HG03045 (cell line): ENCODE data around the gene PTPRT.
"Not testable (repeated sequence)": the region's sequence is repeated elsewhere in the genome, so short reads cannot be mapped to it uniquely, and the experiment has no call there.

Experiments
- ATAC-seq: cut with Tn5 transposase; IDR thresholded peaks from one replicate; pipeline ENCODE4 v1.9.1; 2021; ENCODE audit warnings: mild to moderate bottlenecking, moderate library complexity; ENCODE audit not compliant: unreplicated experiment

The PTPRT gene

GRCh38 chr20:42920776-42921175 lies 268.9 kb downstream of the PTPRT start:
- ATAC-seq, result no peak

- no peak for ATAC-seq
Measured at GRCh38 chr20:42919316-42919715, 270.4 kb downstream of the PTPRT start.

- no peak for ATAC-seq
Measured at GRCh38 chr20:42915081-42915480, 274.6 kb downstream of the PTPRT start.

GRCh38 chr20:42914302-42914701 lies 275.4 kb downstream of the PTPRT start:
- ATAC-seq, result no peak

DNA sequence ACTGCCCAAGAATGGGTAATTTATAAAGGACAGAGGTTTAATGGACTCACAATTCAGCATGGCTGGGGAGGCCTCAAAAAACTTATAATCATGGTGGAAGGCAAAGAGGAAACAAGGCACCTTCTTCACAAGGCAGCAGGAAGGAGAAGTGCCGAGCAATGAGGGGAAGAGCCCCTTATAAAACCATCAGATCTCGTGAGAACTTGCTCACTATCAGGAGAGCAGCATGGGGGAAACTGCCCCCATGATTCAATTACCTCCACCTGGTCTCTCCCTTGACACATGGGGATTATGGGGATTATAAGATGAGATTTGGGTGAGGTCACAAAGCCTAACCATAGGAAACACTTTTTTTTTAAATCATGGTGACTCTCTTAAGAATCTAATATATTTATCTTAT lies 278.9 kb downstream of the PTPRT start:
- ATAC-seq, result not testable (repeated sequence)

DNA sequence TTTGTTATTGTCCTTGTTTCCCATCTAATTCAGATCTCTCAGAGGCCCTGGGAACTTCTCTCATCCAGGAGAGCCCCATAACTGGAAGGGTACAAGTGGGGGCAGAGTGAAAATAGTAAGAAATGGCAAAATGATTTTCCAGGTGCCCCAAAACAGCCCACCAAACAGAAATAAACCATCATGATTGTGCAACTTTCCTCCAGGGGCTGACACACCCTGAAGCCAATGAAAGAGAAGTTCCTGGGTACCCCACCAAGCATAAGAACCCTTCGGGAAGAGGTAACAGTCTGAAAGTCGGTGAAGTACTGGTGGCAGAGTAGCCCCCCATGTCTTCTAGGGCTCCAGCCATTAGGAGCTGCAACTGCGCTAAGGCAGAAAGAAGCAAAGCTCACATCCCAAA lies 282.0 kb downstream of the PTPRT start:
- no peak for ATAC-seq

DNA sequence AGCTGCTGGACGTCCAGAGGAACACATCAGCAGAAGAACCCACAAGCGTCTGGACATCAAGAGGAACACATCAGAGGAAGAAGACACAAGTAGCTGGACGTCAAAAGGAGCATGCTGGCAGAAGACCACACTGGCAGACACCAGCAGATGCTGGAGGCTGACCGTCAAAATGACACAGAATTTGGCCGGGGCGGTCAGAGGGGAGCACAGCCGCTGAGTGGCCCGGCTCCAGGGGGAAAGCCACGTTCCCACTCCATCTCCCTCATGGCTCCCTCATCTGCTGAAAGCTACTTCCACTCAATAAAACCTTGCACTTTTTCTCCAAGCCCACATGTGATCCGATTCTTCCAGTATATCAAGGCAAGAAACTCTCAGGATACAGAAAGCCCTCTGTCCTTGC lies 283.6 kb downstream of the PTPRT start:
- ATAC-seq, result no peak

DNA sequence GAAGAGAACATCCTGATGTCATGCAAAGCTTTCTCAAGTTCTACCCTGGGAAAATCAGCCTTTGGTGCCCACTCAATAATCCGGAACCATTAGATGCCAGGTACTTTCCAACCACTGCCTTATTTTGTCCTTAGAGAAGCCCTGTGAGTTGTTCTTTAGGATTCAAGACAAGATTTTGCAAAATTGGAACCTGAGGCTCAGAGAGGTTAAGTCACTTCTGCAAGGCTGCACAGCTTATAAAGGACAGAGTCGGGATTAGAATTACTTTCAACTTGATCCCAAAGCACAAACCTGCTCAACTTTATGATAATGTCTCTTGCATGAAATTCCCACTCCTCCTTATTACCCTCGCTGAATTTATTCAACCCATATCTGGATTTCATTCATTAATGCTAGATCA lies 287.2 kb downstream of the PTPRT start:
- ATAC-seq, result no peak

DNA sequence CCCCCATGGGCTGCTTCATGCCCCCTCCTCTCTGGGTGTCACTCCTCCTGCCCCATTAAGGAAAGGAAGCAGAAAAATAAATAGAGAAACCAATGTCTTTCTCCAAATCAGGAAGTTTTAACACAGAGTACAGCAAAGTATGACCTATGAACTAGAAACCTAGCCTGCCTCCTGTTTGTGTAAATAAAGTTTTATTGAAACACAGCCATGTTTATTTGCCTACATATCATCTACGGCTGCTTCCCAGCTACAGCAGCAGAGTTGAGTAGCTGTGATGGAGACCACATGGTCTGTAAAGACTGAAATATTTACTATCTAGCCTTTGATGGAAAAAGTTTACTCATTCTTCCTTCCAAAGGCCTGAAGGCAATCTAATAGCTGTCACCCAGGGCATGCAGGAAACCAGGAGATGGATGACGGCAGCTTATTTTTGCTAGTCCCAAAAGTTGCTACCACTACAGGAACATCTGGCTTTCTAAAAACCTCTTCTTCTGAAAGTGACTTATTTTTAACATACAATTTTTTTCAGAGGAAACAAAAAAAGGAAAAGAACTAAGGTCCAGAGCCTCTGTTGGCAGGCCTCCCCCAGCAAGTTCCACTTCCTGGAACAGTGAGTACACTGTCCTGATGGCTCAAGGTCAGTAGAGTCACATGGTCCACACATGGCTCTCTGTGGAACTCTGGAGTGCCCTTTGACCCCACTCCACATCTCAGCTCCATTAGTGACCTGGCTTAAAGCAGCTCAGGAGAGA lies 287.8 kb downstream of the PTPRT start:
- no peak for ATAC-seq

DNA sequence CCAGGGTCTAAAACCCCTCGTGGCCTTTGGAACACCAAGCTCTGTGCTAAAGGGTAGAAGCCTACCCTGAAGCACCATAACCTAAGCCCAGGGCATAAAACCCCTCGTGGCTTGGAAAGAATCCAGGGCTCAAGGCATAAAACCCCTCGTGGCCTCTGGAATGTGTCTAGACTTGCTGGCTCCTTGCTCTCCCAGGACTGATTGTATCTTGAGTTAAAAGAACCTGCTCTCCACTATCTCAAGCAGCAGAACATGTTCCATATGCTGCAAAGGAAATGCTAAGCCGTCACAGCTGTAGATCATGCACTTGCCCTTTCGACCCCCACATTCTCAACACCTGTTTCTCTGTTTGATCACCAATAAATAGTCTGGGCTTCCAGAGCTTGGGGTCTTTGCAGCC lies 288.9 kb downstream of the PTPRT start:
- ATAC-seq, result not testable (repeated sequence)

GRCh38 chr20:42895020-42895419 lies 294.7 kb downstream of the PTPRT start:
- no peak for ATAC-seq

GRCh38 chr20:42894483-42894882 lies 295.2 kb downstream of the PTPRT start:
- no peak for ATAC-seq

DNA sequence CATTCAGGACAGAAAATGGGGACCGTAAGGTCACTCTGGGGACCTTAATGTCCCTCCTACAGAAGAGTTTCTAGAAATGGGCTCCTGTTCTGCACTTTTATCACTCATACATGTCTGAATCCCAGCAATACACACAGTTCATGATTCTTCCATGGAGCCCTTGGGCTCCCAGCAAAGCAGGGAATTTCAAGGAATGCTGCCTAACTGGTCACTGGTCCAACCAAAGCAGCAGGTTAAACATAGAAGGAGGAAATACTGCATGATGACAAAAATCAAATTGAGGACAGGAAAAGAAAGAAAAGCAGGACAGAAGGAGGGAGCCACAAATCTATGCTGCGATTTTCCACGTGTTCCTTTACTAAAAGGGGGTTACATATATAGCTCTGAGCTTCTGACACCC lies 300.2 kb downstream of the PTPRT start:
- ATAC-seq, result no peak

- no peak for ATAC-seq
Measured at GRCh38 chr20:42887281-42887680, 302.4 kb downstream of the PTPRT start.

GRCh38 chr20:42886801-42887200 lies 302.9 kb downstream of the PTPRT start:
- no peak for ATAC-seq

DNA sequence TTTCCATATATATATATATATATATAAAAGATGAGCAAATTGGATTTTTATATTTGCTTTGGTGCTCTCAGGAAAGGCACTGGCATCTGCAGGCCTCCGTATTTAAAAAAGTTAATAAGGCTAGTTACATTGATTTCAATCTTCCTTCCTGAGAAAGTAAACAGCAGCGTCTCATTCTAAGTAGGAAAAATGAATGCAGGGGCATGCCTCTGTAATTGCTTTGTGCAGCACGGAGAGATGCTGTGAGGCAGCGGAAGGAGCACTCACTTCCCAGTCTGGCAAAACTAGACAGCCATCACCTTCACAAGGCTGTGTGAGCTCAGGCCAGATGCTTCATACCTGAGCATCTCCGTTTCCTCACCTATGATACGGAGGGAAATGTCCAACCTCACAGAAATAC lies 303.7 kb downstream of the PTPRT start:
- ATAC-seq, result no peak

GRCh38 chr20:42875581-42875980 lies 314.1 kb downstream of the PTPRT start:
- no peak for ATAC-seq

DNA sequence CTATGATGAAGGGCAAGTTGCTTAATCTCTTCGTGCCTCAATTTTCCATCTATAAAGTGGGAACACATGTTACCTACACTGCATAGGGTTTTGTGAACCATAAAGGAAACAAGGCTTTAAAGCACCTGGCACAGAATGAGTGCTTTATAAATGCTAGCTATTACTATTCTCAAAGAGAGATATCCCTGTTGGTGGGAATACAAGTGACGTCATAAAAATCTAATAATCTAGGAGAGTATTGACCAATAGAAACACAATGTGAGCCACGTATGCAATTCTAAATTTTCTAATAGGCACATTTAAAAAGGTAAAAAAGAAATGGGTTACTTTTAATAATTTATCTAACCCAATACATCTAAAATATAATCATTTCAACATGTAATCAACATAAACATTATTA lies 316.4 kb downstream of the PTPRT start:
- no peak for ATAC-seq

DNA sequence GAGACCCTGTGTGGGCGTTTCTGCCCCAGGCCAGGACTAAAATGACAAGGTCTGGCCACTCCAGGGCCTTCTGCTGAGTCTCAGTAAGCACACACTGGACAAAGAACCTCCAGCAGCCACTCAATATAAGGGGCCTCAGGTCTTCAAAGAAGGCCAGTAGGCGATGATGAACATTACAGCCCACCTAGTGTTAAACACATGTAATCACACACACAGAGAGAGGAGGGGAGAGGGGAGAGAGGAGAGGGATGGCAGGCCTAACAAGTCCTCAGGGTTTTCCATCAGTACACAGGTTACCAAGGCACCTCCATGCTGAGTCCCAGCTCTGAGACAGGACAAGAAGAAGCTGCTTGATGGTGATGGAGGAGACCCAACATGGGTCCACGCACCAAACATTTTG lies 325.6 kb downstream of the PTPRT start:
- no peak for ATAC-seq

DNA sequence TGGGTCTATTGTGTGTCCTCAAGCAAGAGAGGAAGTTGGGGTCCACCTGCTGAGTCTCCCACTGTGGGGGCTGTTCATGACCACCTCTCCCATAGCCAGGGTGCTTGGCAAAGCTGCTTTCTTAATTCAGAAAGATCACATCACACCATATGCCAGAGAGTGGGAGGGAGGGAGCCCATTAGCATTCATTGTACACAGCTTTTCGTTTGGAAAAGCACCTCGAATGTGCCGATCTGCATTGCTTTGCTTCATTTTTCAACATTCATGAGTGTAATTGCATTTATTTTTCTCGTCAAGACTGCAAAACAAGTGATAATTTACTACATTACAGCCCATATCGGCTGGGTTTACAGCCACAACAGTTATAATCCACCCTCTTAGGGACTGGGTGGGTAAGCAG lies 327.3 kb downstream of the PTPRT start:
- ATAC-seq, result no peak

GRCh38 chr20:42857446-42857845 lies 332.3 kb downstream of the PTPRT start:
- ATAC-seq, result no peak

- no peak for ATAC-seq
Measured at GRCh38 chr20:42855896-42856295, 333.8 kb downstream of the PTPRT start.

- ATAC-seq, result no peak
Measured at GRCh38 chr20:42852691-42853090, 337.0 kb downstream of the PTPRT start.
